Endothelial cell of umbilical vein (primary cell): Measurements from ENCODE around the gene PKD1L1. TPM values are rescaled to one million over a fixed set of nuclear protein-coding genes. Genes with fewer than 3 reads are reported as not detected.

Experiments
- BruUV-seq: library from RNA; stranded (reverse); fragments of 400-500 nt; replicated peaks from 2 replicates; lab custom pipeline; 2021; lab: Mats Ljungman, UMichigan
- CTCF ChIA-PET: fragments of 300-600, 350-600 bp; sonication (Branson Sonifier 250); formaldehyde crosslinking; loops from one replicate; lab custom pipeline; 2021; ENCODE audit warnings: antibody characterized with exemption, inconsistent platforms; lab: Charles Lee
- POLR2A ChIA-PET: fragments of 300-600, 350-600 bp; sonication (Branson Sonifier 250); formaldehyde crosslinking; loops from one replicate; lab custom pipeline; 2021; ENCODE audit warnings: antibody characterized with exemption, inconsistent platforms; lab: Charles Lee
- DNase-seq: peaks from one replicate; pipeline ENCODE4 v3.0.0-alpha.2; 2011; ENCODE audit warnings: low read depth, low spot score
- FAIRE-seq: peaks from 2 replicates; lab custom pipeline; 2011; peaks lifted over from hg19 to GRCh38; lab: Jason Lieb, UNC
- H2AFZ ChIP-seq: 2 replicates; pipeline ENCODE4 v1.6.0; 2012; ENCODE audit warnings: low read depth, low read length, control low read depth, inconsistent platforms
- H3K27ac ChIP-seq: 2 replicates; pipeline ENCODE4 v1.5.1; 2011; ENCODE audit warnings: low read depth, mild to moderate bottlenecking, control low read depth, low read length, moderate library complexity; ENCODE audit not compliant: insufficient read depth
- H3K27me3 ChIP-seq, 2 experiments: 2 replicates each; pipeline versions ENCODE4 v1.6.0 to v1.6.1; 2011; ENCODE audit warnings: low read length in 2 of 2, mixed read lengths in 1 of 2; ENCODE audit not compliant: control insufficient read depth in 2 of 2, insufficient read depth in 2 of 2
- H3K36me3 ChIP-seq, 2 experiments: 2 replicates in 1 of 2; 3 replicates in 1 of 2; pipeline ENCODE4 v1.5.1; 2011; ENCODE audit warnings: low read length in 2 of 2, mild to moderate bottlenecking in 1 of 2, moderate library complexity in 1 of 2; ENCODE audit not compliant: control insufficient read depth in 2 of 2, insufficient read depth in 2 of 2; ENCODE audit errors: extremely low read depth in 1 of 2
- H3K4me1 ChIP-seq: 3 replicates; pipeline ENCODE4 v1.5.1; 2011; ENCODE audit warnings: mild to moderate bottlenecking, low read length; ENCODE audit not compliant: control insufficient read depth, insufficient read depth; ENCODE audit errors: extremely low read depth
- H3K4me2 ChIP-seq: 2 replicates; pipeline ENCODE4 v1.6.1; 2011; ENCODE audit warnings: low read length, control low read depth, mixed read lengths; ENCODE audit not compliant: insufficient read depth
- H3K4me3 ChIP-seq, 3 experiments: fragments of 200-600 bp in 1 of 3; sonication (generic), shearing (Covaris generic) in 1 of 3; replicated peaks in 1 of 3; 2 replicates each; pipeline ENCODE4 v1.5.1; 2011 to 2016; ENCODE audit warnings: control low read depth in 3 of 3, low read length in 3 of 3, mild to moderate bottlenecking in 2 of 3, inconsistent platforms in 1 of 3, low read depth in 1 of 3, moderate library complexity in 1 of 3; ENCODE audit not compliant: insufficient read depth in 1 of 3
- H3K79me2 ChIP-seq: 2 replicates; pipeline ENCODE4 v1.6.0; 2012; ENCODE audit warnings: low read length, inconsistent platforms; ENCODE audit not compliant: control insufficient read depth, insufficient read depth
- H3K9ac ChIP-seq: replicated peaks from 2 replicates; pipeline ENCODE3; 2011; ENCODE audit warnings: low read length, control low read depth; ENCODE audit not compliant: insufficient read depth; ENCODE audit errors: extremely low read depth
- H3K9me1 ChIP-seq: replicated peaks from 3 replicates; pipeline ENCODE4 v1.6.0; 2011; ENCODE audit warnings: mild to moderate bottlenecking, low read length; ENCODE audit not compliant: control insufficient read depth, insufficient read depth; ENCODE audit errors: extremely low read depth
- H3K9me3 ChIP-seq: replicated peaks from 2 replicates; pipeline ENCODE4 v1.5.1; 2012; ENCODE audit warnings: low read length, inconsistent platforms; ENCODE audit not compliant: control insufficient read depth, insufficient read depth
- H4K20me1 ChIP-seq: replicated peaks from 2 replicates; pipeline ENCODE3; 2011; ENCODE audit warnings: mild to moderate bottlenecking, low read length; ENCODE audit not compliant: control insufficient read depth, insufficient read depth; ENCODE audit errors: extremely low read depth
- EZH2 ChIP-seq: IDR thresholded peaks from 2 replicates; pipeline ENCODE4 v1.6.1; 2012; ENCODE audit warnings: borderline replicate concordance, low read depth, mild to moderate bottlenecking, moderate library complexity, low read length, inconsistent platforms; ENCODE audit not compliant: severe bottlenecking
- FOS ChIP-seq: IDR thresholded peaks from 2 replicates; pipeline ENCODE4 v1.6.1; 2011; ENCODE audit warnings: mild to moderate bottlenecking, low read length, moderate library complexity, borderline replicate concordance; ENCODE audit not compliant: insufficient read depth
- GATA2 ChIP-seq: IDR thresholded peaks from 2 replicates; pipeline ENCODE4 v1.7.0; 2011; ENCODE audit warnings: low read depth, mild to moderate bottlenecking, moderate library complexity, mixed read lengths, low read length; ENCODE audit not compliant: insufficient read length, insufficient read depth
- JUN ChIP-seq: IDR thresholded peaks from 2 replicates; pipeline ENCODE4 v1.6.1; 2011; ENCODE audit warnings: borderline replicate concordance, low read depth; ENCODE audit not compliant: insufficient read length, insufficient read depth
- MYC ChIP-seq: IDR thresholded peaks from one replicate; pipeline ENCODE4 v1.6.1; 2011; ENCODE audit warnings: mild to moderate bottlenecking, low read depth, low read length
- POLR2A ChIP-seq: IDR thresholded peaks from 2 replicates; pipeline ENCODE4 v1.6.1; 2012; ENCODE audit warnings: low read depth, mild to moderate bottlenecking, control low read depth, low read length
- POLR2AphosphoS5 ChIP-seq: IDR thresholded peaks from 2 replicates; pipeline ENCODE4 v1.6.1; 2012; ENCODE audit warnings: low read depth, mild to moderate bottlenecking, control low read depth, low read length, moderate library complexity; ENCODE audit not compliant: insufficient read depth
- dilution Hi-C: fragments of 300-500 bp; cut with MboI; formaldehyde crosslinking; loops from one replicate; pipeline ENCODE4 v1.15.0; 2019; ENCODE audit warnings: low sequenced_read_pairs; ENCODE audit not compliant: extremely low pct_ligation_motif_present
- intact Hi-C: fragments of 100-400 bp; cut with micrococcal nuclease; formaldehyde crosslinking; loops from one replicate; pipeline ENCODE4 v1.10.0; 2022
- polyA plus RNA-seq, 4 experiments: library from polyadenylated mRNA; depleted of rRNA in 3 of 4; stranded (reverse) in 3 of 4; unstranded in 1 of 4; fragments of >200 nt; gene quantifications; 2 replicates each; pipeline versions ENCODE4 v1.2.1 to v1.2.3, GENCODE V29; 2011 to 2012; ENCODE audit warnings: missing spikeins in 1 of 4
- total RNA-seq: library from RNA; stranded (reverse); gene quantifications from 2 replicates; pipeline ENCODE4 v1.2.3, GENCODE V29; 2021
- TF ChIP-seq, protein P1 (sequence below): IDR thresholded peaks from 2 replicates; pipeline ENCODE4 v1.6.1; 2011; ENCODE audit not compliant: insufficient read depth, insufficient read length
- TF ChIP-seq, protein P2 (sequence below), 2 donors: IDR thresholded peaks; 1 replicate in 1 of 2; 2 replicates in 1 of 2; pipeline ENCODE4 v1.5.1; 2011; ENCODE audit warnings: low read length in 2 of 2, mild to moderate bottlenecking in 2 of 2, moderate library complexity in 2 of 2, control low read depth in 1 of 2, inconsistent platforms in 1 of 2, low read depth in 1 of 2; ENCODE audit not compliant: insufficient read depth in 1 of 2; ENCODE audit errors: extremely low read depth in 1 of 2

The PKD1L1 gene
- total and polyA plus RNA-seq, 2 donors (not counting 3 experiments of a cell fraction or from before 2014, with no cell fraction given), result 4.1 to 5.9 TPM

DNA sequence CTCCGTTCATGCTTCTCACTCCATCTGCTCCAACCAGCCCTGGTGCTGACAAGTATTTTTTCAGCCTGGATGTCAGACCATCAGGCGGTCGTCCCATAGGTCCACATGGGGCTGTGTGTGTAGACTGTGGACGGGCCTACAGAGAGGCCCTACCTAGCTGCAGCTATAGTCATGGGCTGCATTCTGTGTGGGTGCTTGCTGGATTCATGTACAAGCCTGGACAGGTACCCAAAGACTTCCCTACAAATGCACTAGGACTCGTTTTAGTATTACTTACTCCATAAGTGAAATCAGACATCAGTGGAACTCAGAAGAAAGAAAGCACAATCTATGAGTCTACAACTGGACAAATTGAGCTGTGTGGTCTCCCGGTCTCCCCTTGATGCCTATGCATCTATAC, 146.8 kb downstream of the PKD1L1 start:
- DNase-seq, result no peak
- H3K4me1 ChIP-seq, result peaks cover 19% of the 10 kb centered on the region
- no peak overlapping the region for H3K4me2 ChIP-seq
- H3K9me1 ChIP-seq, result no peaks in the 10 kb centered on the region
- H3K79me2 ChIP-seq, result no peaks in the 10 kb centered on the region
- dilution Hi-C loops (no loop called here), intact Hi-C loops (no loop called here)
- H3K9me3 ChIP-seq, result no peaks in the 10 kb centered on the region
- no TSS peak for BruUV-seq
- H3K27ac ChIP-seq, result no peak overlapping the region
- H2AFZ ChIP-seq, result no peak overlapping the region
- H3K36me3 ChIP-seq, result no peaks in the 10 kb centered on the region
- no peaks in the 10 kb centered on the region for H4K20me1 ChIP-seq
- H3K27me3 ChIP-seq, result no peaks in the 10 kb centered on the region
- H3K9ac ChIP-seq, result no peak overlapping the region
- CTCF ChIA-PET, result interaction anchor here (1.1 to 1.8 kb wide), 4 partner anchors 9 to 144 kb away, joined by 3 to 4 read pairs (median 4); no protein-coding TSS in a partner anchor
- POLR2A ChIA-PET, result no interaction called here
- TF ChIP-seq, protein P1, sequence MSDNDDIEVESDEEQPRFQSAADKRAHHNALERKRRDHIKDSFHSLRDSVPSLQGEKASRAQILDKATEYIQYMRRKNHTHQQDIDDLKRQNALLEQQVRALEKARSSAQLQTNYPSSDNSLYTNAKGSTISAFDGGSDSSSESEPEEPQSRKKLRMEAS, result no peak
- TF ChIP-seq, protein P2, sequence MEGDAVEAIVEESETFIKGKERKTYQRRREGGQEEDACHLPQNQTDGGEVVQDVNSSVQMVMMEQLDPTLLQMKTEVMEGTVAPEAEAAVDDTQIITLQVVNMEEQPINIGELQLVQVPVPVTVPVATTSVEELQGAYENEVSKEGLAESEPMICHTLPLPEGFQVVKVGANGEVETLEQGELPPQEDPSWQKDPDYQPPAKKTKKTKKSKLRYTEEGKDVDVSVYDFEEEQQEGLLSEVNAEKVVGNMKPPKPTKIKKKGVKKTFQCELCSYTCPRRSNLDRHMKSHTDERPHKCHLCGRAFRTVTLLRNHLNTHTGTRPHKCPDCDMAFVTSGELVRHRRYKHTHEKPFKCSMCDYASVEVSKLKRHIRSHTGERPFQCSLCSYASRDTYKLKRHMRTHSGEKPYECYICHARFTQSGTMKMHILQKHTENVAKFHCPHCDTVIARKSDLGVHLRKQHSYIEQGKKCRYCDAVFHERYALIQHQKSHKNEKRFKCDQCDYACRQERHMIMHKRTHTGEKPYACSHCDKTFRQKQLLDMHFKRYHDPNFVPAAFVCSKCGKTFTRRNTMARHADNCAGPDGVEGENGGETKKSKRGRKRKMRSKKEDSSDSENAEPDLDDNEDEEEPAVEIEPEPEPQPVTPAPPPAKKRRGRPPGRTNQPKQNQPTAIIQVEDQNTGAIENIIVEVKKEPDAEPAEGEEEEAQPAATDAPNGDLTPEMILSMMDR (IDR thresholded peaks at IDR 0.05; ENCODE audit: extremely low read depth in 1 of 2, insufficient read depth in 1 of 2, low read depth in 1 of 2, low read length in 2 of 2), result no peak
- TF ChIP-seq POLR2AphosphoS5, result no peak
- no peak overlapping the region for H3K4me3 ChIP-seq
- FAIRE-seq, result no peak

DNA sequence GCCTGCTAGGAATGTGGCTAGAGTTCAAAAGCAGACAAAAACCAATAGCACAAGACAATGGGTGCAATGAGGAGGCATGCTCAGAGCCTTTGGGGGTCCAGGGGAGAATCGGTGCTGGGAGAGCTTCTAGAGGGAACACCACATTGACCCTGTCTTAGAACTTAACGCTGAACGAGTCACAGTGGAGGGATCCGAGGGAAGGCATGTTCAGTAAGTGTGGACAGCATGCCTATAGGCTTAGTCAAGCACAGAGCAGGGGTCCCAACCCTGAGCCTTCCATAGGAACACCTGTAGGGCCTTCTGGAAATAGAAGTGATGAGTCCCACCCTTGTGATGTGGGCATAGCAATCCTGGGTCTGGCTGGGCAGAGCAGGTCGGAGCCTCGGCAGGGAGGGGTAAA, 148.7 kb downstream of the PKD1L1 start:
- FAIRE-seq (no peak), DNase-seq (no peak)
- H2AFZ ChIP-seq, result no peak overlapping the region
- no peaks in the 10 kb centered on the region for H4K20me1 ChIP-seq
- no TSS peak for BruUV-seq
- no peak overlapping the region for H3K9ac ChIP-seq
- no peak overlapping the region for H3K27ac ChIP-seq
- ChIA-PET CTCF (interaction anchor here (1.7 kb wide), 1 partner anchor 20 kb away, joined by 8 read pairs; no protein-coding TSS in a partner anchor), POLR2A (no interaction called here)
- no peak overlapping the region for H3K4me3 ChIP-seq
- no peak for TF ChIP-seq FOS
- no peak for TF ChIP-seq MYC
- TF ChIP-seq JUN, result no peak
- no peak for TF ChIP-seq POLR2A
- no peak for TF ChIP-seq GATA2
- TF ChIP-seq EZH2, result no peak
- no peak for TF ChIP-seq POLR2AphosphoS5
- TF ChIP-seq, protein P1, result no peak
- TF ChIP-seq, protein P2 (IDR thresholded peaks at IDR 0.05; ENCODE audit: extremely low read depth in 1 of 2, insufficient read depth in 1 of 2, low read depth in 1 of 2, low read length in 2 of 2), result no peak
- no peaks in the 10 kb centered on the region for H3K27me3 ChIP-seq
- no peaks in the 10 kb centered on the region for H3K4me1 ChIP-seq
- no peaks in the 10 kb centered on the region for H3K79me2 ChIP-seq
- H3K36me3 ChIP-seq, result no peaks in the 10 kb centered on the region
- intact Hi-C loops, result loop anchor here (10.0 kb wide), 1 partner anchor 355 kb away; no protein-coding TSS in a partner anchor
- no peaks in the 10 kb centered on the region for H3K9me1 ChIP-seq
- dilution Hi-C loops, result no loop called here
- H3K9me3 ChIP-seq, result no peaks in the 10 kb centered on the region
- H3K4me2 ChIP-seq, result no peak overlapping the region
